ENCODE data around the gene EDIL3.

- no peak for TF ChIP-seq CTCF (IDR thresholded peaks at IDR 0.05)
- TF ChIP-seq POLR2A (IDR thresholded peaks at IDR 0.05): no peak
- TF ChIP-seq POLR2AphosphoS5 (IDR thresholded peaks at IDR 0.05; ENCODE audit: insufficient read depth in 1 of 2, low read depth in 1 of 2): no peak
Measured at GRCh38 chr5:83917261-83917908, 467.3 kb downstream of the EDIL3 start.
